Activated T-helper 17 cell treated with anti-CD3 and anti-CD28 coated beads, Interleukin-2, amount 50 U/mL, for 72 hours (primary cell): ENCODE results near the gene ADRB2. TPM values are rescaled to one million over a fixed set of nuclear protein-coding genes. Genes with fewer than 3 reads are reported as not detected.
A peak's percentile ranks its signal among the peaks of the same experiment; 100 is the strongest.

ENCODE experiments used
- ATAC-seq: fragments of 150-1000 bp; cut with Tn5 transposase; replicated peaks from 2 replicates; pipeline ENCODE4 v1.10.0; 2021; ENCODE audit warnings: mild to moderate bottlenecking, moderate library complexity
- H3K27ac Mint-ChIP-seq: one replicate; pipeline ENCODE4 v1.8.0; 2022; ENCODE audit warnings: mixed read lengths
- H3K27me3 Mint-ChIP-seq: one replicate; pipeline ENCODE4 v1.8.0; 2022; ENCODE audit warnings: mixed read lengths
- H3K36me3 Mint-ChIP-seq: one replicate; pipeline ENCODE4 v1.8.0; 2022; ENCODE audit warnings: low read depth, mild to moderate bottlenecking, mixed read lengths
- H3K4me1 Mint-ChIP-seq: one replicate; pipeline ENCODE4 v1.8.0; 2022; ENCODE audit warnings: mixed read lengths
- H3K4me3 Mint-ChIP-seq: one replicate; pipeline ENCODE4 v1.8.0; 2022; ENCODE audit warnings: mild to moderate bottlenecking, mixed read lengths
- H3K9me3 Mint-ChIP-seq: one replicate; pipeline ENCODE4 v1.8.0; 2022; ENCODE audit warnings: mixed read lengths
- total RNA-seq, 2 donors: library from RNA; stranded (reverse); gene quantifications; one replicate each; pipeline ENCODE4 v1.2.3, GENCODE V29; 2022

The ADRB2 gene
- total RNA-seq, 2 donors from 2014 or later, result 0.74 to 1.1 TPM

GRCh38 chr5:148811756-148812155 is 14.7 kb upstream of the ADRB2 start:
- Mint-ChIP-seq H3K9me3 (no peaks in the 10 kb centered on the region), H3K27me3 (peaks cover 5% of the 10 kb centered on the region), H3K36me3 (no peaks in the 10 kb centered on the region), H3K4me3 (no peak overlapping the region), H3K4me1 (peaks cover 31% of the 10 kb centered on the region), H3K27ac (no peak overlapping the region)
- no peak for ATAC-seq

GRCh38 chr5:148815086-148815485 is 11.3 kb upstream of the ADRB2 start:
- H3K4me3 Mint-ChIP-seq, result no peak overlapping the region
- H3K36me3 Mint-ChIP-seq, result no peaks in the 10 kb centered on the region
- ATAC-seq, result no peak
- no peak overlapping the region for H3K27ac Mint-ChIP-seq
- peaks cover 5% of the 10 kb centered on the region for H3K27me3 Mint-ChIP-seq
- H3K4me1 Mint-ChIP-seq, result peaks cover 13% of the 10 kb centered on the region
- no peaks in the 10 kb centered on the region for H3K9me3 Mint-ChIP-seq

GRCh38 chr5:148815578-148815977 is 10.8 kb upstream of the ADRB2 start:
- Mint-ChIP-seq H3K4me3 (no peak overlapping the region), H3K4me1 (peaks cover 8% of the 10 kb centered on the region), H3K27ac (no peak overlapping the region), H3K27me3 (peaks cover 5% of the 10 kb centered on the region), H3K9me3 (no peaks in the 10 kb centered on the region), H3K36me3 (no peaks in the 10 kb centered on the region)
- ATAC-seq, result no peak

GRCh38 chr5:148816357-148816756 is 10.1 kb upstream of the ADRB2 start:
- no peak overlapping the region for H3K27ac Mint-ChIP-seq
- H3K9me3 Mint-ChIP-seq, result no peaks in the 10 kb centered on the region
- H3K4me3 Mint-ChIP-seq, result no peak overlapping the region
- no peak for ATAC-seq
- H3K36me3 Mint-ChIP-seq, result no peaks in the 10 kb centered on the region
- H3K27me3 Mint-ChIP-seq, result peaks cover 5% of the 10 kb centered on the region
- peaks cover 7% of the 10 kb centered on the region for H3K4me1 Mint-ChIP-seq

- no peaks in the 10 kb centered on the region for H3K36me3 Mint-ChIP-seq
- H3K9me3 Mint-ChIP-seq, result no peaks in the 10 kb centered on the region
- no peak overlapping the region for H3K27ac Mint-ChIP-seq
- H3K4me1 Mint-ChIP-seq, result peaks cover 3% of the 10 kb centered on the region
- H3K27me3 Mint-ChIP-seq, result peaks cover 5% of the 10 kb centered on the region
- no peak overlapping the region for H3K4me3 Mint-ChIP-seq
- ATAC-seq, result no peak
Observed at GRCh38 chr5:148816782-148817181, 9.6 kb upstream of the ADRB2 start.

GRCh38 chr5:148817606-148818005 is 8.8 kb upstream of the ADRB2 start:
- Mint-ChIP-seq H3K4me3 (no peak overlapping the region), H3K36me3 (no peaks in the 10 kb centered on the region), H3K9me3 (no peaks in the 10 kb centered on the region), H3K27me3 (peaks cover 5% of the 10 kb centered on the region), H3K4me1 (no peaks in the 10 kb centered on the region), H3K27ac (no peak overlapping the region)
- ATAC-seq, result no peak

- H3K27me3 Mint-ChIP-seq, result peaks cover 3% of the 10 kb centered on the region
- peak; percentile 51 for ATAC-seq
- H3K4me3 Mint-ChIP-seq, result no peak overlapping the region
- no peaks in the 10 kb centered on the region for H3K36me3 Mint-ChIP-seq
- no peak overlapping the region for H3K27ac Mint-ChIP-seq
- no peaks in the 10 kb centered on the region for H3K9me3 Mint-ChIP-seq
- peaks cover 1% of the 10 kb centered on the region for H3K4me1 Mint-ChIP-seq
Observed at GRCh38 chr5:148820461-148821395, 5.7 kb upstream of the ADRB2 start.

- Mint-ChIP-seq H3K9me3 (no peaks in the 10 kb centered on the region), H3K4me3 (no peak overlapping the region), H3K4me1 (peaks cover 18% of the 10 kb centered on the region), H3K27me3 (peaks cover 2% of the 10 kb centered on the region), H3K36me3 (no peaks in the 10 kb centered on the region), H3K27ac (no peak overlapping the region)
- no peak for ATAC-seq
Observed at GRCh38 chr5:148823871-148824270, 2.5 kb upstream of the ADRB2 start.

GRCh38 chr5:148825716-148826052 is 727 bp upstream of the ADRB2 start:
- Mint-ChIP-seq H3K27ac (peak overlapping the region; percentile 75), H3K36me3 (no peaks in the 10 kb centered on the region), H3K9me3 (no peaks in the 10 kb centered on the region), H3K4me1 (peaks cover 31% of the 10 kb centered on the region), H3K27me3 (peaks cover 6% of the 10 kb centered on the region), H3K4me3 (peak overlapping the region; percentile 88)
- no peak for ATAC-seq

- H3K27ac Mint-ChIP-seq, result no peak overlapping the region
- H3K27me3 Mint-ChIP-seq, result peaks cover 6% of the 10 kb centered on the region
Observed at GRCh38 chr5:148826739-148827070, 294 bp downstream of the ADRB2 start.

GRCh38 chr5:148827723-148828122 is 1.3 kb downstream of the ADRB2 start:
- no peak for ATAC-seq
- H3K4me1 Mint-ChIP-seq, result peaks cover 38% of the 10 kb centered on the region
- no peaks in the 10 kb centered on the region for H3K9me3 Mint-ChIP-seq
- H3K36me3 Mint-ChIP-seq, result no peaks in the 10 kb centered on the region
- peak overlapping the region; percentile 88 for H3K4me3 Mint-ChIP-seq
- peaks cover 6% of the 10 kb centered on the region for H3K27me3 Mint-ChIP-seq
- no peak overlapping the region for H3K27ac Mint-ChIP-seq

More at GRCh38 chr5:148826739-148827070, 294 bp downstream of the ADRB2 start:
- Mint-ChIP-seq H3K4me3 (peak overlapping the region; percentile 88), H3K36me3 (no peaks in the 10 kb centered on the region), H3K4me1 (peaks cover 37% of the 10 kb centered on the region), H3K9me3 (no peaks in the 10 kb centered on the region)
- peak; percentile 43 for ATAC-seq

GRCh38 chr5:148828511-148829247 is 2.3 kb downstream of the ADRB2 start:
- no peaks in the 10 kb centered on the region for H3K36me3 Mint-ChIP-seq
- ATAC-seq, result no peak
- H3K27me3 Mint-ChIP-seq, result peaks cover 6% of the 10 kb centered on the region
- no peaks in the 10 kb centered on the region for H3K9me3 Mint-ChIP-seq
- H3K27ac Mint-ChIP-seq, result no peak overlapping the region
- peak overlapping the region; percentile 88 for H3K4me3 Mint-ChIP-seq
- peaks cover 38% of the 10 kb centered on the region for H3K4me1 Mint-ChIP-seq

GRCh38 chr5:148829248-148829594 is 2.8 kb downstream of the ADRB2 start:
- peaks cover 40% of the 10 kb centered on the region for H3K4me1 Mint-ChIP-seq
- H3K27me3 Mint-ChIP-seq, result peaks cover 6% of the 10 kb centered on the region
- no peaks in the 10 kb centered on the region for H3K9me3 Mint-ChIP-seq
- H3K27ac Mint-ChIP-seq, result no peak overlapping the region
- ATAC-seq, result no peak
- peak overlapping the region; percentile 88 for H3K4me3 Mint-ChIP-seq
- H3K36me3 Mint-ChIP-seq, result no peaks in the 10 kb centered on the region

GRCh38 chr5:148829734-148830133 is 3.3 kb downstream of the ADRB2 start:
- peaks cover 5% of the 10 kb centered on the region for H3K27me3 Mint-ChIP-seq
- no peak overlapping the region for H3K27ac Mint-ChIP-seq
- peak overlapping the region; percentile 88 for H3K4me3 Mint-ChIP-seq
- no peaks in the 10 kb centered on the region for H3K9me3 Mint-ChIP-seq
- H3K4me1 Mint-ChIP-seq, result peaks cover 42% of the 10 kb centered on the region
- ATAC-seq, result no peak
- no peaks in the 10 kb centered on the region for H3K36me3 Mint-ChIP-seq

GRCh38 chr5:148830211-148830610 is 3.8 kb downstream of the ADRB2 start:
- H3K4me3 Mint-ChIP-seq, result peak overlapping the region; percentile 88
- ATAC-seq, result no peak
- H3K27ac Mint-ChIP-seq, result no peak overlapping the region
- H3K4me1 Mint-ChIP-seq, result peaks cover 42% of the 10 kb centered on the region
- H3K27me3 Mint-ChIP-seq, result peaks cover 4% of the 10 kb centered on the region
- H3K36me3 Mint-ChIP-seq, result no peaks in the 10 kb centered on the region
- no peaks in the 10 kb centered on the region for H3K9me3 Mint-ChIP-seq
